Mesothelial cell of epicardium (in vitro differentiated cells): ENCODE results near the gene RRM1. TPM values are rescaled to one million over a fixed set of nuclear protein-coding genes. Genes with fewer than 3 reads are reported as not detected.
"Not testable (repeated sequence)": the region's sequence is repeated elsewhere in the genome, so short reads cannot be mapped to it uniquely, and the experiment has no call there.

Source experiments
- DNase-seq, 2 experiments: peaks; one replicate each; pipeline ENCODE4 v3.0.0; 2021; ENCODE audit warnings: low spot score in 2 of 2; ENCODE audit not compliant: unreplicated experiment in 2 of 2
- H3K27ac Mint-ChIP-seq: 2 replicates; pipeline ENCODE4 v1.8.0; 2021; ENCODE audit warnings: mixed read lengths
- H3K27me3 Mint-ChIP-seq: 2 replicates; pipeline ENCODE4 v1.8.0; 2021; ENCODE audit warnings: low read depth, mixed read lengths
- H3K36me3 Mint-ChIP-seq: 2 replicates; pipeline ENCODE4 v1.8.0; 2021; ENCODE audit warnings: mixed read lengths
- H3K4me1 Mint-ChIP-seq: 2 replicates; pipeline ENCODE4 v1.8.0; 2021; ENCODE audit warnings: mixed read lengths
- H3K4me3 Mint-ChIP-seq: 2 replicates; pipeline ENCODE4 v1.8.0; 2021; ENCODE audit warnings: mild to moderate bottlenecking, moderate library complexity, mixed read lengths
- H3K9me3 Mint-ChIP-seq: 2 replicates; pipeline ENCODE4 v1.8.0; 2021; ENCODE audit warnings: mixed read lengths
- CTCF ChIP-seq: fragments of 200-600 bp; sonication (generic); IDR thresholded peaks from one replicate; pipeline ENCODE4 v1.5.0; 2021; ENCODE audit warnings: antibody characterized with exemption; ENCODE audit not compliant: unreplicated experiment
- total RNA-seq: library from RNA; stranded (reverse); gene quantifications from 3 replicates; pipeline ENCODE4 v1.2.1, GENCODE V29; 2021

Gene RRM1
- total RNA-seq = 49.4 to 58.6 TPM (median 51.7 TPM) in 3 replicates

- no peak for TF ChIP-seq CTCF
- peak within 1 kb of the TSS; percentile 99 for H3K27ac Mint-ChIP-seq
- peak within 1 kb of the TSS; percentile 98 for H3K4me3 Mint-ChIP-seq
- peak; percentile 87 to 96 for DNase-seq
- H3K27me3 Mint-ChIP-seq = no peaks in the 10 kb centered on the region
- H3K4me1 Mint-ChIP-seq = peaks cover 22% of the 10 kb centered on the region
- H3K9me3 Mint-ChIP-seq = no peaks in the 10 kb centered on the region
- no peaks in the 10 kb centered on the region for H3K36me3 Mint-ChIP-seq
Measured at GRCh38 chr11:4094348-4095291, at the start of gene RRM1. TSS of gene RRM1 (plus strand) at chr11:4094799. CDS start at chr11:4095013, 214 bp downstream.

GRCh38 chr11:4044976-4045646 is 49.5 kb upstream of the RRM1 start:
- Mint-ChIP-seq H3K27me3 (no peaks in the 10 kb centered on the region), H3K4me3 (no peak overlapping the region), H3K9me3 (no peaks in the 10 kb centered on the region), H3K36me3 (no peaks in the 10 kb centered on the region), H3K4me1 (peaks cover 8% of the 10 kb centered on the region), H3K27ac (peak overlapping the region; percentile 28)
- no peak for DNase-seq
- no peak for TF ChIP-seq CTCF

- TF ChIP-seq CTCF = no peak
- Mint-ChIP-seq H3K27me3 (no peaks in the 10 kb centered on the region), H3K4me3 (no peak overlapping the region), H3K27ac (no peak overlapping the region), H3K36me3 (peaks cover 3% of the 10 kb centered on the region), H3K4me1 (peaks cover 8% of the 10 kb centered on the region), H3K9me3 (peaks cover 4% of the 10 kb centered on the region)
- no peak for DNase-seq
Measured at GRCh38 chr11:4048340-4048739, 46.3 kb upstream of the RRM1 start.

- Mint-ChIP-seq H3K36me3 (peaks cover 3% of the 10 kb centered on the region), H3K27ac (no peak overlapping the region), H3K4me1 (peaks cover 8% of the 10 kb centered on the region), H3K27me3 (no peaks in the 10 kb centered on the region), H3K9me3 (peaks cover 4% of the 10 kb centered on the region), H3K4me3 (no peak overlapping the region)
- no peak for TF ChIP-seq CTCF
- no peak for DNase-seq
Measured at GRCh38 chr11:4049006-4049405, 45.6 kb upstream of the RRM1 start.

- peaks cover 9% of the 10 kb centered on the region for H3K4me1 Mint-ChIP-seq
- no peak overlapping the region for H3K27ac Mint-ChIP-seq
- DNase-seq = no peak
- H3K4me3 Mint-ChIP-seq = no peak overlapping the region
- H3K27me3 Mint-ChIP-seq = no peaks in the 10 kb centered on the region
- H3K36me3 Mint-ChIP-seq = peaks cover 3% of the 10 kb centered on the region
- H3K9me3 Mint-ChIP-seq = peaks cover 4% of the 10 kb centered on the region
- TF ChIP-seq CTCF = no peak
Measured at GRCh38 chr11:4050138-4050537, 44.5 kb upstream of the RRM1 start.

GRCh38 chr11:4053200-4053599 is 41.4 kb upstream of the RRM1 start:
- DNase-seq, H3K4me3 Mint-ChIP-seq, H3K27me3 Mint-ChIP-seq, H3K36me3 Mint-ChIP-seq, H3K9me3 Mint-ChIP-seq, H3K27ac Mint-ChIP-seq: not testable (repeated sequence)
- H3K4me1 Mint-ChIP-seq = peaks cover 13% of the 10 kb centered on the region
